DMS114 treated with DMSO at 0.1 percent for 48 hours (cell line): Measurements from ENCODE around the gene HABP2.

Experiments
- DNase-seq: peaks from one replicate; lab custom pipeline; 2025; ENCODE audit not compliant: unreplicated experiment; lab: John Stamatoyannopoulos, UW

The HABP2 gene

DNA sequence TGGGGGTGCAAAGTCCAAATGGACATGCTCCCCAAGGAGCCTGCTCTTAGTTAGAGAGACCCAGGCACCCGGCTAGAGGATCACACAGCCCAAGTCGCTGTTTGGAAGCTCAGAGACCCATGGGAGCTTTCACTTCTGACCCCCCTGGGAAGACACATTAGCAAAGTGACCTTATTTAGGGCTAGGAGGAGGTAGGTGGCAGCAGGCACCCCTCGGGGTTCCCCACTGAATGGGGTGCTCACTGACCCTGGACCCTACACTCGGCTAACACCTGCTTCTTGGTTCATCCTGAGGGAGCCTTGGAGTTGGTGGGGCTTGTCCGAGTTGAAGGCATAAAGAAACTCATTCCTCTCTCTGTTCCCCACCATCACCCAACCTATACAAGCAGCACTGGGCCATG, 27.1 kb upstream of the HABP2 start:
- DNase-seq: no peak

DNA sequence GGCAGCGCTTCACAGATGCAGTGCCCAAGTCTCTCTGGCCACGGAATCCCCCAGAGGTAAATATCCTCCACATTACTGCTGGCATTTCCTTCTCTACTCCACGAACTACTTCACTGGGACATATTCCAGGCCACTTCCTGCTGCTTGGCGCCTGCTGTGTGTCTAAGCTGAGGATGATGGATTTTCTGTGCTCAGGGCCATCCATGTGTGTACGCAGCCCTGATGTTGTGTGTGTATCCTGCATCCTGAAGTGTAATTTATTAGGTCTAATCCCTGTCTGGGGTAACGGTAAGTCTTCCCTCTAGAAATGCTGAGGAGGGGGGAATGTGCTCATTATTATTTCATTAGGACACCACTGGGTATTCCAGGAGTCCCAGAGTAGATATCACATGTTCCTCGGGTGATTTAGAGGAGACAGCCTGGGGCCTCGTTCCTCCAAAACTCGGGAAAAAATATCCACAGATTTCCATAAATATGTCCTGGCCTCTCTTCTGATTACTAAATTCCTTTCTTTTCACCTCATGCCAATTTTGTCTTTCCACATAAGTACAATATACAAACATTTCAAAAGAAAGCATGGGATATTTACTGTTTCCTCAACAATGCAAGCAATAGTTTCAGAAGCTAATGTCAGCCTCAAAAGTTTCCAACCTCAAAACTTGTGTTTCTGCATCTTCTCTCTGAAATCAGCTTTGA, 25.5 kb upstream of the HABP2 start:
- DNase-seq: no peak

DNA sequence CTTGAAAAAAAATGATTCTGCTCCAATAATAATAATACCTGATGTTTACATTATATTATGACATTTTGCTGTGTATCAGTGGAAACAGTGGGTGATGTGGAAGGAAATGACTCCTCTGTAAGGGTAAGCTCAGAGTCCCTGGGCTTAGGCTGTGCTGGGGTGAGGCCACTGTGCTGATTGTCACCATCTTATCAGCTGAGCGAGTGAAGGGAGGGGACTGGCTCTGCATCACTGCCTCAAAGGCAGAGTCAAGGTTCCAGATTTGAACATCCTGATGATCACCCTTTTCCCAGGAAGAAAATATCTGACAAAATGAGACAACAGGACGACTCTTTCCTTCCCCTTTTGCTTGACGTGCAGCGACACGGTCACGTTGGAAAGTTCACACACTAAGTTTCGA, 24.0 kb upstream of the HABP2 start:
- no peak for DNase-seq

DNA sequence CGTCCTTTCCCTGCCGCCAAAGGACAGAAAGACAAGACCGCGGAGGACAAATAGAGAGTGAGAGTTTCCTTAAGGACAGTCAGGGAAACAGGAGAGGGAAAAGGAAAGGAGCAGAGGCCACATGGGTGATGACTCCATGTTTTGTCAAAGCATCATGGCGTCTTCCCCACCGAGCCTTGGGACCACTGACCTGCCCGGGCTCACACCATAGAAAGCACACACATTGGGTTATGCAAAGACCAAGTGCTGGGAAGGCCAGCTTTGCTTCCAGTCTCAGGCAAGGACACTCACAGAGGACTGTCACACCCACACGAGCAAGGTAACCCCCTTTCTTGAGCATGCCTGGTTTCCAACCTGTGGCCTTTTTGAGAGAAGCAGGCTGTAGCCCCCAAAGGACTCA, 23.3 kb upstream of the HABP2 start:
- DNase-seq: no peak

DNA sequence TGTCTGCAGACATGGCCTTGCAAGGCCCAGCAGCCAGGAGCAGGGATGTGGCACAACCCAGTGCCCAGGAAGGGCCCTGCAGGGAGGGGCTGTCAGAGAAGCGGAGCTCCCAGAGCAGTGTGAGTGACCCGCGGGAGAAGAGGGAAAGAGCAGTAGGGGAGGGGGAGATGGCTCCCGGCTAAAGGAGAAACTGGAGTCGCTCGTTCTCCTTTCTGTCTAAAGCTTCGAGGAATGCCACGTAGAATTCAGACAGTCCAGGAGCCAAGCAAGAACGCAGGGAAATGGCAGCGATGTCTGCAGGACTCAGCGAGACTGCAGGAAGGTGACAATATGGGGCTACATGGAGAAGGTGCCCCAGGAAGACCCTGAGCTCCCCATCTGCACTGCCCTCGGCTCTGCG, 22.4 kb upstream of the HABP2 start:
- no peak for DNase-seq

DNA sequence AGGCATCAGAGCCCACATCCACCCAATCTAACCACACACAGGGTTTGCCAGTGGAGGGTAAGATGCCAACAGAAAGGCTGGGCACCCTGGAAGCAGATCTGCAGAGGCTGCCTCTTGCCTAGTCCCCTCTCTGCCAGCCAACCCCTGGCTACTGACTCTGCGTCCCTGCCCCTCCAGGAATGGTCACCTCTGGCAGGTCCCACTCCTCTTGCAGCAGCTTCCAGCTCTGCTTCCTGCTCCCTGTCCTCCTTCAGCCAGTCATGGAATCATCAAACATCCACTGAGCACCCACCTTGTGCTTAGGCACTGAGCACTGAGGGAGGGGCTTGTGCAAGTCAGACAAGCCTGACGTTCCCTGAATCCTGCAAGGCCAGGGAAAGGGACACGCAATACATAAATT, 20.1 kb upstream of the HABP2 start:
- DNase-seq: no peak

DNA sequence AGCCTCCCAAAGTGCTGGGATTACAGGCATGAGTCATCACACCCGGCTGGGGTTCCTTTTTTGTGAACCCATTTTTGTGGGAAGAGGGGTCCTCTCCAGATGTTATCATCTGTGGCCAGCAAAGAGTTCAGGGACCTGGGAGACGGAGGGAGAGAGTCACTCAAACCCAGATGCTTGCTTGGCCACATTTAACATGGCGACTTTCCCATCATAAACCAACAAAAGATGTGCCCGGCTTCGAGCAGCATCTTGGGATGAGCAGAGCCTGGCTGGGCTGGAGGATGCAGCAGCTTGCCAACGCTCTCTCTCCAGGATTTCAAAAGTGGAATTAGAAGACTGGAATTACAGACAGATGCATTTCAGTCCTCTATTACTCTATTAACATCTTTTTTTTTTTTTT, 19.1 kb upstream of the HABP2 start:
- no peak for DNase-seq

DNA sequence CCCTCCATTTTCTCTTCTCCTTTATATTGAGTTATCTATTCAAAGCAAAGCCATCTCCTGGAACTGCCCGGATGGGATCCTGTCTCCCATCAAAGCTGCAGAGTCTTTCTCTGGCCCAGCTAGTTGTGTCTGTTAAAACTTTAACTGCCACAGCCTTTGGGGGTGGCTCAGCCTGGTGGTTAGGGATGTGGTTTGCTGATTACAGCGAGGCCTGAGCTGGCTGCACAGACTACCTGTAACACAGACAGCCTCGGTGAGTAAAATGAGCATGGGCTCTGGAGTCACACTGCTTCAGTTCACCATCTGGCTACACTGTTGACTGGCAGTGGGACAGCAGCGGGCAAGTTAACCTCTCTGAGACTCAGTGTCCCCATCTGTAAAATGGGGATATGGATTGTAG, 18.4 kb upstream of the HABP2 start:
- DNase-seq: no peak

DNA sequence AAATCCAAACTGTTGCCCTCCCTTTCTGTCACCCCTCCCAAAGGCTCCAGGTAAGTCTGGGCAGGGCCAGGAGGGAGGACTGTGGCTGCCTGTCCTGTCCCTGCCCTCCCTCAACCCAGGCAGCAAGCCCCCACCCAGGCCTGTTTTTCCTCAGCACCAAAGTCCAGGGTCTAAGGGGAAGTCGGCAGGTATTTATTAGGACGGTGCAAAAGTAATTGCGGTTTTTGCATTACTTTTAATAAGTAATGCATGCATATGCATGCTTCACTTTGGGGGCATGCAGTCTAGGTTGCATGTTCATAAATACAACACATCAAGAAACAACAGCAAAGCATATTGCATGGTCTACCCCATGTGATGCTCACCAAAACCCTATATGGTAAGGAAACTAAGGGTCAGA, 15.2 kb upstream of the HABP2 start:
- DNase-seq: no peak

DNA sequence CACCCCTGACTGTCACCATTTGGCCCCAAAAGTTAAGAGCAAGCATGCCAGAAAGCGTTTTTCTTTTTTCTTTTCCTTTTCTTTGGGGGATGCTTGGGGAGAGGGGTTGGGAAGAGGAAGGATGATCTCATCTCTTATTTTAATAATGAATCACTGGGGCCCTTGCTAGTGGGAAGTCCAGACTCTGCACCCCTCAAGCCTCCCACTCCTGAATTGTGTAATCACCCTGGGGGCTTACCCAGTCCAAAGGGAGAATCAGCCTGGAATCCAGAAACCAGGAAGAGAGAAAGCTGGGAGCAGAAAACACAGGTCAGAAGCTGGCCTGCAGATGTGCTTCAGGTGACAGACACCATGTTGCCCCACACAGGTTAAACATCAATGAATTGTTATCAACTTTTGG, 14.7 kb upstream of the HABP2 start:
- no peak for DNase-seq

DNA sequence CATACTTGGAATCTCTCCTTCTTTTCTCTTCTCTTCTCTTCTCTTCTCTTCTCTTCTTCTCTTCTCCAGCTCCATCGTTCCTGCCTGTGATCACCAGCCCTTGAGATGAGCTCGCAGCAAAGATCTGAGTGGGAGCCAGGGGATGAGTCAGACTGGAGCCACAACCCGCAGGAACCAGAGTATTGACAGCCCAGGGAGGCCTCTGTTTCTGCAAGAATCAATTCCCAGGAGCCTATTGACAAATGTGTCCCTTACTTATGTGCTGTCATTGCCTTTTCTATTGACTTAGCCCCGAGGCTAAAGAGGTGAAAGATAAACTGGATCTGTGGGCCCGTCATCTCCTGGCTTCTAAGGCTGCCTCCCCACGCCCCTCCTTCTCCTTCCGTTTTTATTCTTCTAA, 13.1 kb upstream of the HABP2 start:
- DNase-seq: no peak

DNA sequence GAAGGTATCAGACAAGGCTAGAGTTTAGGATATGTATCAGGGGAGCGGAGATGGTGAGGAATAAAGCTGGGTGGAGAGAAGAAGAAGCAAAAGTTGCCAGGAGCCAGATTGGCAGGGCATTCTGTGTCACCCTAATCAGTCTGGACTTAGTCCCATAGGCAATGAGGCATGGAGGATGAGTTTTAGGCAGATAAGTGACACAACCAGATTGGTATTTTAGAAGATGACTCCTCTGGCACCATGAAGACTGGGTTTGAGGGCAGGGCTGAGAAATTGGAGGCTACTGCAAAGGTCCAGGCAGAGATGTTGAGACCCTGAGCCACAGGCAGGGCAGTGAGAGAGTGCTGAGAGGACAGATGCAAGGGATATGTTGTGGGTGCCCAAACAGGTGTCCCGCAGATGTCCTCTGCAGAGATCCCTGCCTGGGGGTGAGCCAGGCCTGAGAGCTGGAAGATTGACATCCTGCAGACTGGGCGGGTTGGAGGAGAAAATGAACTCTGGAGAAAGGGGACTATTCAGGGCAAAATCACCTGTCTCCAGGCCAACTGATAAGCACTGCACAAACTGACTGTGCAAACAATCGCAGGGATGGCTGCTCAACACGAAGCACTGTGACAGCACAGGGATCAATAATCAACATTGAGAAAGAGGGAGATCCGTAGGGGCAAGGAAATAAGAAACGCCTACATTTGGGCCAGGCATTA, 11.9 kb upstream of the HABP2 start:
- no peak for DNase-seq

DNA sequence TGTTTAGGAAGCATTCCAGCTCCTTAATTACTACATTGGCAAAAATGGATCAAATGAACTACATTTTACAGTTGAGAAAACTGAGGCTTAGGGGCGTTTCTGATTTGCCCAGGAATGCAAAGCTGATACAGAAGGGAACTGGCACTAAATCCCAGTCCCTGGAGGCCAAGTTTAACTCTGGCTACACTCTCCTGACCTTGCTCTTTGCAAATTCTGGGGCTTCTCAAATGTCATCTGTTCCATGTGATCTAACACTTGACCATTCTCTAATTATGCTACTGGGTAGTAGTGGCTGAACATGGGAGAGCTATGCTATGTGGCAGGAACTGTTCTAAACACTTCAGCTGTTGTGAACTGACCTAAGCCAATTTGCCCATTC, 11.3 kb upstream of the HABP2 start:
- no peak for DNase-seq

DNA sequence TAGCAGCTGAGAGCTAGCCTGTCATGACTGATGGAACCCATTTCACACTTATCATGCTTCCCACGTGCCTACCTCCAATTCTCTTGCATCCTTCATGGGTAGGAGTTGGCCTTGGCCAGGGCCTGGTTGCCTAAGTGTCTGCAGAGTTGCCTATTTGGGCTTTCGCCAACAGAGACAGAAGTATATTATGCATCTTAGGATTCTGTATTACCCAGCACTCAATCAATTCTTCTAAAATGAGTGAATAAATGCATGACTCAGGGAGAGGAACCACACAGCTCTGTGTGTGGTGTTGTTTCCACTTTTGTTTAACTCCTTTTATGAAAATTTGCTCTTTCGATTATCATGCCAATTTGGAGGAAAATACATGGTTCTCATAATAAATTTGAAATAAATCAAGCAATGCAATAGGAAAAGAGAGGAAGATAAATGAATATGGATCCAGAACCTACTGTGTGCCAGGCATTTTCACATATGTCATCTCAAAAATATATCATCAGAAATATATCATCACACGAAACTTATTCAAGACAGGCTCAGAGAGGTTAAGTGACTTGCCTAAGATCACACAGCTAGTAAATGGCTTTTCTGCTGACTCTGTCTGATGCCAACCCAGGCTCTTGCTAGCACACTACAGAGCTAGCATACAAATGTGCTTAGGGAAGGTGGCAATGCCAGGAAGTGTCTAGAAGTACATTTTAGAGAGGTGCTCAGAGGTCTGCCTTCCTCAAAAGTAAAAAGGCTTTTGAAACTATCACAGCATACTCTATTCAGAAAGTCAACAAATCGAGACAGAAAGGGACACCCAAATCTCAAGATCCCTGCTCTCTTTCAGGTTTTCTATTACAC, 9.5 kb upstream of the HABP2 start:
- DNase-seq: no peak

DNA sequence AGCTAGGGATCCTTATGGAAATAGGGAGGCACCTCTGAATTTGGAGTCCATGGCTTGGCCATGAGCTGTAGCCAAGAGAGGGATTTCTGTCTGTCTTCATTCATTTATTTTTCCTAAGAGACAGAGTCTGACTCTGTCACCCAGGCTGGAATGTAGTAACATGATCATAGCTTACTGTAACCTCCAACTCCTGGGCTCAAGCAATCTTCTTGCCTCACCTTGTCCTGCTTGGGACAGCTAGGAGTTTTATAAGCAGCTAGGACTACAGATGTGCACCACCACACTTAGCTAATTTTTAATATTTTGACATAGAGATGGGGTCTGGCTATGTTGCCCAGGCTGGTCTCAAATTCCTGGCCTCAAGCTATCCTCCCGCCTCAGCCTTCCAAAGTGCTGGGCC, 8.5 kb upstream of the HABP2 start:
- DNase-seq: no peak

DNA sequence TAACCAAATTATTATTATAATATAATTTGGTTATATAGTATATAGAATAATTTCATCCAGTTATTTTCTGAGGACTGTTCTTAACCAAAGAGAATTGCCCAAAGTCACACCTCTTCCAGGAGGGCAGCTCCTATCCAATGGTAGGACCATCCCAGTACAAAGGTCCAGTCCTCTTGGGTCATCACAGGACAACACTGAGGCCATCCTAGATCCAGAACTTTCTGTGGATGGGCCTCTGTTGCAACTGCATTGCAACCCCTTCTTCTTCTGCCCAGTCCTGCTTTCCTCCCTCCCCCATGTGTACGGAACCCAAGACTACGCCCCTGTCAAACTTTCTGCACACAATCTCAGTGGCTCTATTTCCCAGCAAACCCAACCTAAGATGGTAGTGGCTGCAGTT, 5.4 kb upstream of the HABP2 start:
- DNase-seq: no peak

DNA sequence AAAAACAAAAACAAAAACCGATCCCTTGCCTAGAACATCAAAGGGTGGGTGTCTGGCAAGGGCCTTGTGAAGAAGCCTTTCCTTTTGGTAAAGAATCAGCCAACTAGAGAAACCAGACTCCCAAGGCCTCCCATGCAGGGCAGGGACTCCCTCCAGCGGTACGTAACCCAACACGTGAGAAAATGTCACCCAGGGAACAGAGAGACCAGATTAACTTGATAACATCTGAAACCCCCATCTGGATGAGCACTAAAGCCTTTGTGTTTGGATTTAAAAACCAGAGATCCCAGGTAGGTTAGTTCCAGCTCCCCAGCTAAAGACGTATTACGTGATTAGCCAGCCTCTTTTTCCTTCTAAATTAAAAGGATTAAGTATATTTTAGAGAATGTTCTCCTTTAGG, 3.0 kb upstream of the HABP2 start:
- no peak for DNase-seq

DNA sequence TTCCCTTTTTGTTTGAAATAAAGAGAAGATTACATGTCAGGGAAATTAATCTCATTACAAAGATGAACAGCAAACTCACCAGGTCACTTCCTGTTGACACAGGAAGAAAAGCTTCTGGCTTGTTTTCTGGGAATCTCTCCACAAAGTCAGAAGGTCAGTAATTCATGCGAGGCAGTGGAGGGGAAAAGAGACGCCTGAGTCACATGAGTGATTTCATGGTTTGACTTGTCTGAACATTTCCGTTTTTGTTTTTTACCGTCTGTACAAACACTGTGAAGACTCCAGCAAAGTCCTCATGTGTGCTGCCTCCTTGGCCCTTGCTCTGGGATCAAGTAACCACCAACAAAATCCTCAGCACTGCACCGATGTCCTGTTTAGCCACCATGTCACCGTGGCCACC, 2.5 kb upstream of the HABP2 start:
- no peak for DNase-seq

DNA sequence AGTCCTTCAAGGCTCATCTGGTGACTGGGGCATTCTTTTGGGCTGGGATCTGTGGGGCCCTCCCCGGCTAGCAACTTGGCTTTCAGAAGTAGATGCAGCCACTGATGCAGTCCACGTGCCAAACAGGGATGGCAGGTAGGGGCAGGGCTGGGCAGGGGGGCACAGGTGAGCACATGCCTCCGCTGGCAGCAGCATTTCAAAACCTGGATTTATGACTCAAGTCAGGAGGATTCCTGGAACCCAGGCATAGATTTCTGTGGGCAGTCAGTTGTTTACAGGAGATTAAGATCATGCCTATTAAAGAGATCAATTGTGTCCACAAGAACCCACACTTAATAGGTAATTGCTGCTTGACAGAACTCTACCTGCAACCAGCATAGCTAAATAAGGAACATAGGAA, 839 bp upstream of the HABP2 start:
- no peak for DNase-seq

DNA sequence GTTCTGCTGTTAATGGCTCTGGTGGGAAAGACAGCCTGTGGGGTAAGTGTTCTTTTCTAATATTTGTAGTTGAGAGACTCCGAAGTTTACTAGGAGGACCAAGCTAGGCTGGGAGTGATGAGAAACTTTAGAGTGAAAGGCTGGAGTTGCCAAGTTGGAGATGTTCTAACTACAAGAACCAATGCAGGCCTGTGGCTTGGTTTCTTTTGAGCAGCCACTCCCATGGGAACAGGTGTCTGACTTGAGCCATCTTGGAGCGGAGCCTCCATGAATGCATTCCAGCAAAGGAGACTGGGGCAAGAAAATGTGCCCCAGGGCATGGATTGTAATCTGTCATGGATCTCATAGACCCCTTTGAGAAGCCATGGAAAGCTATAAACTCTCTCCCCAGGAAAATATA, 296 bp downstream of the HABP2 start:
- no peak for DNase-seq

DNA sequence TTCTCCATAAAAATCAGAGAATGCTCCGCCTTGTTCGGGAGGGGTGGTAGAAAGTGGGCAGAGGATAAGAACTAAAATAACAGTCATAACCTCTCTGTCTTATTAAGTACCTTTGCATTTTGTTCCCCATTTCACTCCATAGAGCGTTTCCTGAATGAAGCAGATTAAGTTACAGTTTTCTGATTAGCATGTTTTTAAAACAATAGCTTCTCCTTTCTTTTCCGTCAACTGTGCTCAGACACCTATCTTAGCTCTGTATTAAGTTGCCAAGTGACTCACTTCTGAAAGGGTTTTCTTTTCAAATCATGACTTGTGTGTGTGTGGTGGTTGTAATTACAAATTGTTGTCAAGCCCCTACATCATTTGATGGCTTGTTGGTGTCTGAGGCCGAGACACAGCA, 1.4 kb downstream of the HABP2 start:
- DNase-seq: no peak

DNA sequence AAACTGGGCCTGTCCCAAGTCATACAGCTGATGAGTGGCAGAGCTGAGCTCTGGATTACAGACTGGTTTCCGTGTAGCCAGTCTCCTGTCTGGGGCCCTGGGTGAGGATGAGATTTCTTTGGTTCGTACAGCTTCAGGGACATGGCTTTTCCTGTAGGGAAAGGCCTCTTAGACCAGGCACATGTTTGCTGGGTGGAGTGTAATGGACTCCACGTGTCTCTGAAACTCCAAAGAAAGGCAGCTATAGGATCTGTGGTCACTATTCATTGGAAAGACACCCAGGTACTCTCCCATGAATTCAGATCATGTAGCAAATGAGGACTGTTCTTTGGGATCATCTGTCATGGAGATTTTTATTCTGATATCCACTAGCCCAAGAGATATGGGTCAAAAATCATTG, 2.4 kb downstream of the HABP2 start:
- no peak for DNase-seq
